NK-92 (cell line): ENCODE data around the gene HPCAL1.

ENCODE experiments used
- DNase-seq: peaks from one replicate; lab custom pipeline; 2025; ENCODE audit not compliant: unreplicated experiment; lab: John Stamatoyannopoulos, UW

The HPCAL1 gene

GRCh38 chr2:10333966-10334365, 31.3 kb downstream of the HPCAL1 start:
- no peak for DNase-seq

GRCh38 chr2:10335046-10335840, 32.5 kb downstream of the HPCAL1 start:
- DNase-seq: no peak

- no peak for DNase-seq
These were observed 33.6 kb downstream of the HPCAL1 start for GRCh38 chr2:10336283-10336682.

GRCh38 chr2:10337449-10338269, 35.0 kb downstream of the HPCAL1 start:
- no peak for DNase-seq

- no peak for DNase-seq
These were observed 35.8 kb downstream of the HPCAL1 start for GRCh38 chr2:10338270-10339188.

- no peak for DNase-seq
These were observed 37.2 kb downstream of the HPCAL1 start for GRCh38 chr2:10339647-10340592.

GRCh38 chr2:10340593-10340975, 37.9 kb downstream of the HPCAL1 start:
- DNase-seq: no peak

GRCh38 chr2:10341193-10341592, 38.5 kb downstream of the HPCAL1 start:
- DNase-seq: no peak

GRCh38 chr2:10342245-10342951, 39.7 kb downstream of the HPCAL1 start:
- DNase-seq: no peak

- DNase-seq: no peak
These were observed 40.5 kb downstream of the HPCAL1 start for GRCh38 chr2:10343191-10343590.

GRCh38 chr2:10343658-10344057, 41.0 kb downstream of the HPCAL1 start:
- no peak for DNase-seq

- no peak for DNase-seq
These were observed 41.7 kb downstream of the HPCAL1 start for GRCh38 chr2:10344105-10345066.

- DNase-seq: no peak
These were observed 42.4 kb downstream of the HPCAL1 start for GRCh38 chr2:10345126-10345525.

- no peak for DNase-seq
These were observed 43.1 kb downstream of the HPCAL1 start for GRCh38 chr2:10345813-10346212.

GRCh38 chr2:10346929-10347561, 44.3 kb downstream of the HPCAL1 start:
- no peak for DNase-seq

- DNase-seq: no peak
These were observed 44.9 kb downstream of the HPCAL1 start for GRCh38 chr2:10347562-10347948.

GRCh38 chr2:10348891-10349290, 46.2 kb downstream of the HPCAL1 start:
- DNase-seq: no peak

GRCh38 chr2:10350761-10351160, 48.1 kb downstream of the HPCAL1 start:
- DNase-seq: no peak
